22Rv1 (cell line): Measurements from ENCODE around the gene TGFB2.

Source experiments
- ZFX ChIP-seq: fragments of 450-650 bp; IDR thresholded peaks from 2 replicates; pipeline ENCODE4 v1.6.1; 2017; ENCODE audit warnings: antibody characterized with exemption, borderline replicate concordance
- TF ChIP-seq, protein P1 (sequence below): fragments of 450-650 bp; IDR thresholded peaks from 2 replicates; pipeline ENCODE4 v1.5.1; 2017; ENCODE audit warnings: mild to moderate bottlenecking

GRCh38 chr1:218383681-218384080 lies 38.5 kb downstream of the TGFB2 start:
- TF ChIP-seq, protein P1, sequence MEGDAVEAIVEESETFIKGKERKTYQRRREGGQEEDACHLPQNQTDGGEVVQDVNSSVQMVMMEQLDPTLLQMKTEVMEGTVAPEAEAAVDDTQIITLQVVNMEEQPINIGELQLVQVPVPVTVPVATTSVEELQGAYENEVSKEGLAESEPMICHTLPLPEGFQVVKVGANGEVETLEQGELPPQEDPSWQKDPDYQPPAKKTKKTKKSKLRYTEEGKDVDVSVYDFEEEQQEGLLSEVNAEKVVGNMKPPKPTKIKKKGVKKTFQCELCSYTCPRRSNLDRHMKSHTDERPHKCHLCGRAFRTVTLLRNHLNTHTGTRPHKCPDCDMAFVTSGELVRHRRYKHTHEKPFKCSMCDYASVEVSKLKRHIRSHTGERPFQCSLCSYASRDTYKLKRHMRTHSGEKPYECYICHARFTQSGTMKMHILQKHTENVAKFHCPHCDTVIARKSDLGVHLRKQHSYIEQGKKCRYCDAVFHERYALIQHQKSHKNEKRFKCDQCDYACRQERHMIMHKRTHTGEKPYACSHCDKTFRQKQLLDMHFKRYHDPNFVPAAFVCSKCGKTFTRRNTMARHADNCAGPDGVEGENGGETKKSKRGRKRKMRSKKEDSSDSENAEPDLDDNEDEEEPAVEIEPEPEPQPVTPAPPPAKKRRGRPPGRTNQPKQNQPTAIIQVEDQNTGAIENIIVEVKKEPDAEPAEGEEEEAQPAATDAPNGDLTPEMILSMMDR, result no peak
- TF ChIP-seq ZFX, result no peak
